GM18861 (cell line): ENCODE results near the gene OR2V1.
"Not testable (repeated sequence)": the region's sequence is repeated elsewhere in the genome, so short reads cannot be mapped to it uniquely, and the experiment has no call there.

Experiments
- ATAC-seq: cut with Tn5 transposase; IDR thresholded peaks from one replicate; pipeline ENCODE4 v1.9.1; 2021; ENCODE audit not compliant: unreplicated experiment

Gene OR2V1, protein sequence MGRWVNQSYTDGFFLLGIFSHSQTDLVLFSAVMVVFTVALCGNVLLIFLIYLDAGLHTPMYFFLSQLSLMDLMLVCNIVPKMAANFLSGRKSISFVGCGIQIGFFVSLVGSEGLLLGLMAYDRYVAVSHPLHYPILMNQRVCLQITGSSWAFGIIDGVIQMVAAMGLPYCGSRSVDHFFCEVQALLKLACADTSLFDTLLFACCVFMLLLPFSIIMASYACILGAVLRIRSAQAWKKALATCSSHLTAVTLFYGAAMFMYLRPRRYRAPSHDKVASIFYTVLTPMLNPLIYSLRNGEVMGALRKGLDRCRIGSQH

DNA sequence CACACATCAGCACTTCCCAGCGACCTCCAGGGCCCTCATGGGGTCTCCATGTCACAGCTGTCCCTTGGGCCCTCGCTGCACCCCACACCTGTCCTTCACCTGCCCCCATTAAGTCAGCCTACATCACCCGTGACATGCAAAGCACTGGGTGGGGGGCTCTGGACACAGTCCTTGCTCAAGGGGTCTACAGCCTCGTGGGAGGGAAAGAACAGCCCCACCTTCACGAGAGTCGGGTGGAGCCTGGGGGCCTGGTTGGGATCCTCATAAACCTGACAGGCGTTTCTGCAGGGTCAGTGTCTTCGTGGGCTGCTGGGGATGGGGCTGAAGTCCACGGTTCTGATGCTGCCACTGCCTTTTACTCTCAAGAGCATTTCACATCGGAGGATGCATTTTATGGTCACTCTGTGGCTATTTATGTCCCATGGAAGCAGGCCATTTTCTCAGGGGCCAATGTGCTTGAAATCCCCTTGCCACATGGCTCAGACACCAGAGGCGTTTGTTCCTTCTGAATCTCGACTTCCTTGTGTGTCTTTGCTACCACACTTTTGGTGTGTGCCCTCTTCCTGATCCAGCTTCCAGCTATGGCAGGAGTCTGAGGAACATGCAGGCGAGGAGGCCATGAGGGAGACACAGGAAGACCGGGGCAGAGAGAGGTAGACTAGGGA is at the start of gene OR2V1:
TSS of gene OR2V1 (minus strand) at position 338 of the 665 bp plus-strand sequence. CDS start 5,865 bp downstream, outside the sequence.
- ATAC-seq, result no peak

DNA sequence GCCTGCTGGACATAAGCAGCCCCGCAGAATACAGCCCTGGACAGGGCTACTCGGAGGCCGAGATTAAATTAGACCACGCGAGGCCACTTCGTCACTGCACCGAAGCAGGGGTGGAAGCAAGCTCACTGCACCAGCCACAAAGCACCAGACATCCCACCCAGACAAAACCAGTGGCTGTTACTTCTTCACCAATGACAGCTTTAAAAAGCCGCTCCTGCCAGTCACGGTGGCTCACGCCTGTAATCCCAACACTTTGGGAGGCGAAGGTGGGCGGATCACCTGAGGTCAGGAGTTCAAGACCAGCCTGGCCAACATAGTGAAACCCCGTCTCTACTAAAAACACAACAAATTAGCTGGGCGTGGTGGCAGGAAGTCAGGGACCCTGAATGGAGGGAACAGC is 46.6 kb upstream of the OR2V1 start:
- not testable (repeated sequence) for ATAC-seq

- ATAC-seq, result no peak
These were observed 45.4 kb upstream of the OR2V1 start for GRCh38 chr5:181176254-181176952.

GRCh38 chr5:181173420-181174342 is 42.7 kb upstream of the OR2V1 start:
- peak; percentile 53 for ATAC-seq

DNA sequence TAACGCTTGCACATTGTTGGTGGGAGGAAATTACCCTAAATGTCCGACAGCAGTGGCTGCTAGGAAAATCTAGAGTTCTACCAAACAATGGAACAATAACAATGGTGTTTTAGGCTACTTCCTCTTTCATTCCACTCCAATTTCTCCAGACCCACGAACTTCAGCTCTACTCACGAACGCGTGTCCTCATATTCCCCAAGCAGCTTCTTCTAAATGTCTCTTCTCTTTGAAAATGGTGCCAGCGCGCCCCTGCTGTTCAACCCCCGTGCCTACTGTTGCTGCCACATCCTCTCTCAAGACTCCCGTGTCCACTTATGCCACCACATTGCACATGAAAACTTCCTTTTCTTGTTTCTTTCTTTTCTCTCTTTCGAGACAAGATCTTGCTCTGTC is 42.1 kb upstream of the OR2V1 start:
- ATAC-seq, result peak; percentile 30

- ATAC-seq, result no peak
These were observed 40.8 kb upstream of the OR2V1 start for GRCh38 chr5:181171782-181172181.

- no peak for ATAC-seq
These were observed 40.0 kb upstream of the OR2V1 start for GRCh38 chr5:181170996-181171395.

GRCh38 chr5:181170237-181170825 is 39.4 kb upstream of the OR2V1 start:
- no peak for ATAC-seq

DNA sequence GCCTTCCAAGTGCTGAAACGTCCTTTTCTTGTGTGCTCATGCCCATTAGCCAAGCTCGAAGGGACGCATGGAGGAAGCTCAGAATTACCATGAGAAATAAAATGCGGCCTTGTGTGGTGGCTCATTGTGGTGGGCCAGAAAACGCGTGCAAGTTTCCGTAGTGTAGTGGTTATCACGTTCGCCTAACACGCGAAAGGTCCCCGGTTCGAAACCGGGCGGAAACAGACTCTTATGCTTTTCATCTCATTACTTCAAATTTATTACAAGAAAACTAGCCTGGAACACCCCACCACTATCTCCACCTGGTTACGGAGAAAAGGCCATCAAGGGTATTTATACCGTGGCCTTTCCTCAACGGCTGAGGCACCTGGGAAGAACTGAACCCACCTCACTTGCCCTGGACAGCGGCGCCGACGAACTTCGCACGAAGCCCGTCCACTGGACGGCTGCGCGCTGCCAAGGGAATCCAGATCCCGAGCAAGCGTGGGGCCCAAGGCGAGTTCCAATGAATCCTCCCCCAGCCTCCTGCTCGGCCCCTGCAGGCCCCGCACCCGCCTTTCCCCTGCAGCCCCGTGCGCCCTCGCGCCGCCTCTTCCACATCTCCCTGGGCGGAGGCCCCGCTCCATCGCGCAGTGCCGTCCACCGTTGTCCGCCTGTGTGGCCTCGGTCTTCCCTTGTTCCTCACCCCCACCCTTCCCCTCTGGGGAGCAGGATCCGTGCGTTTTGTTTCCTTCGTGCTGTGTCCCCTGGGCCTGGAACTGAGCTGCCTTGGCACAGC is 38.7 kb upstream of the OR2V1 start:
- ATAC-seq, result not testable (repeated sequence)

DNA sequence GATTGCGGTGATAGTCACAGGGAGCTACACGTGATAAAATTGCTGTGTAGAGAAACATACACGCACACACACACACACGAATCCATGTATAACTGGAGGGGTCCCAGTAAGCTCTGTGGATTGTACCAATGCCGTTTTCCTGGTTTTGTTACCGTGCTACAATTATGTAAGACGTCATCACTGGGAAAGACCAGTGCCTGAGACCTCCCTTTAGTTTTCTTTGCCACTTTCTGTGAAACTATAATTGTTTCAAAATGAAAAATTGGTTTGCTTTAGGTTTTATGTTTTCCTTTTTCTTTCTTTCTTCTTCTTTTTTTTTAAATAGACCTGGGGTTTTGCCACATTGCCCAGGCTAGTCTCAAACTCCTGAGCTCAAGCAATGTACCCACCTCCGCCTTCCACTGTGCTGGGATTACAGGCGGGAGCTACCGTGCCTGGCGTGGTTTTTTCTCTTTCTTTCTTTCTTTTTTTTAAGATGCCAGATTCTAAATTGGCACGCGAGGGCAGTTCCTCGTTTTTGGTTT is 37.7 kb upstream of the OR2V1 start:
- ATAC-seq, result no peak

- no peak for ATAC-seq
These were observed 37.0 kb upstream of the OR2V1 start for GRCh38 chr5:181167814-181168488.

- no peak for ATAC-seq
These were observed 36.1 kb upstream of the OR2V1 start for GRCh38 chr5:181166812-181167733.

GRCh38 chr5:181164076-181164952 is 33.3 kb upstream of the OR2V1 start:
- no peak for ATAC-seq

DNA sequence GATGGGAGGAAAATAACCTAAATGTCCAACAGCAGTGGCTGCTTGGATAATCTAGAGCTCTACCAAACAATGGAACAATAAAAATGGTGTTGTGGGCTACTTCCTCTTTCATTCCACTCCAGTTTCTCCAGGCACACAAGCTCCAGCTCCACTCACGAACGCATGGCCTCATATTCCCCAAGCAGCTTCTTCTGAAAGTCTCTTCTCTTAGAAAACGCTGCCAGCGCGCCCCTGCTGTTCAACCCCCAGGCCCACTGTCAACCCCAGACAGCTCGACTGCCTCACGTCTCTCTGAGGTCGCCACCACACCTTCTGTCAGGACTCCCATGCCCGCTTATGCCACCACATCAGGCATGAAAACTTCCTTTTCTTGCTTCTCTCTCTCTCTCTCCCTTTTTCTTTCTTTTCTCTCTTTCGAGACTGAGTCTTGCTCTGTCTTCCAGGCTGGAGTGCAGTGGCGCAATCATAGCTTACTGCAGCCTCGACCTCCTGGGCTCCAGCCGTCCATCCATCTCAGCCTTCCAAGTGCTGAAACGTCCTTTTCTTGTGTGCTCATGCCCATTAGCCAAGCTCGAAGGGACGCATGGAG is 32.6 kb upstream of the OR2V1 start:
- ATAC-seq, result no peak

- no peak for ATAC-seq
These were observed 30.7 kb upstream of the OR2V1 start for GRCh38 chr5:181161534-181162175.
